ENCODE results near the gene EPB41L4A. TPM values are rescaled to one million over a fixed set of nuclear protein-coding genes. Genes with fewer than 3 reads are reported as not detected.

EPB41L4A gene
- total and polyA plus RNA-seq, 2 experiments from 2014 or later = 0.11 to 0.76 TPM

DNA sequence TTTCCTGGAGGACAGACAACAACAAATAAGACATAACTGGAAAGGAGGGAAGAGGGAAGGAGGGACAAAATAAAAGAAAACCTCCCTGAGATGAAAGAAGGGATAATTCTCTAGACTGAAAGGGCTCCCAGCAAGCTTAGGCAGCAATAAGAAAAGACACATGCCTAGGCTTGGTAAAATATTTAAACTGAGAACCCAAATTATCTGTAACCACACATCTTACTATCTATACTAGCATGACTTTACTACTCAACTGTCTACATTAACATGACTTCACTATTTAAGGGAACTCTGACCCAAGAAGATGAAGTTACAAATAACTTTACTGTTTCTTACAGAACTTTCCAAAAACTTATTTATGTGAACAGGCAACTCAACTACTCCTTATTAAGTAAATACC is 95.9 kb downstream of the EPB41L4A start:
- no peak for TF ChIP-seq EZH2phosphoT487 (IDR thresholded peaks at IDR 0.05; ENCODE audit: insufficient read depth, low read depth)
- no peak for TF ChIP-seq EZH2 (IDR thresholded peaks at IDR 0.05; ENCODE audit: insufficient read depth, poor library complexity, severe bottlenecking)
- Histone ChIP-seq H4K20me1 (ENCODE audit: insufficient read depth) (no peaks in the 10 kb centered on the region), H3F3A (ENCODE audit: insufficient read depth) (no peaks in the 10 kb centered on the region), H3K9me3 (ENCODE audit: low read depth) (no peaks in the 10 kb centered on the region), H3K9ac (no peak overlapping the region), H3K79me2 (ENCODE audit: insufficient read depth) (no peaks in the 10 kb centered on the region), H3K36me3 (ENCODE audit: low read depth) (no peaks in the 10 kb centered on the region), H3K27ac (no peak overlapping the region), H3K27me3 (replicated peaks; ENCODE audit: insufficient read depth) (0 out of 2 replicates have a peak, but pooled peaks cover 3% of the 10 kb centered on the region), H3K4me2 (ENCODE audit: unreplicated experiment) (no peak overlapping the region), H3K9me2 (ENCODE audit: insufficient read depth) (no peaks in the 10 kb centered on the region), H2AFZ (no peak overlapping the region), H3K4me3 (no peak overlapping the region), H3K4me1 (ENCODE audit: insufficient read depth) (no peaks in the 10 kb centered on the region)
- in situ Hi-C loops (cut with MboI) = no loop called here
- DNase-seq = no peak

GRCh38 chr5:112320408-112320807 is 98.7 kb downstream of the EPB41L4A start:
- H3K27me3 ChIP-seq (replicated peaks; ENCODE audit: insufficient read depth) = 0 out of 2 replicates have a peak, but pooled peaks cover 3% of the 10 kb centered on the region
- H3K4me3 ChIP-seq = no peak overlapping the region
- H3K27ac ChIP-seq = no peak overlapping the region
- H3K9me3 ChIP-seq (ENCODE audit: low read depth) = no peaks in the 10 kb centered on the region
- no peak overlapping the region for H3K4me2 ChIP-seq (ENCODE audit: unreplicated experiment)
- no peaks in the 10 kb centered on the region for H3K36me3 ChIP-seq (ENCODE audit: low read depth)
- no peaks in the 10 kb centered on the region for H3F3A ChIP-seq (ENCODE audit: insufficient read depth)
- no peaks in the 10 kb centered on the region for H3K4me1 ChIP-seq (ENCODE audit: insufficient read depth)
- DNase-seq = no peak
- WGBS, 2 experiments (ENCODE audit: low coverage in 1 of 2, low lambda C conversion rate in 2 of 2, missing lambda C conversion rate in 2 of 2) = 70 to 72% methylated on average over 3 of the region's 3 CpGs
- in situ Hi-C loops (cut with MboI) = no loop called here
- H3K79me2 ChIP-seq (ENCODE audit: insufficient read depth) = no peaks in the 10 kb centered on the region
- H4K20me1 ChIP-seq (ENCODE audit: insufficient read depth) = no peaks in the 10 kb centered on the region
- TF ChIP-seq EZH2phosphoT487 (IDR thresholded peaks at IDR 0.05; ENCODE audit: insufficient read depth, low read depth) (no peak), EZH2 (IDR thresholded peaks at IDR 0.05; ENCODE audit: insufficient read depth, poor library complexity, severe bottlenecking) (no peak)
- no peaks in the 10 kb centered on the region for H3K9me2 ChIP-seq (ENCODE audit: insufficient read depth)
- H2AFZ ChIP-seq = no peak overlapping the region
- H3K9ac ChIP-seq = no peak overlapping the region

- Histone ChIP-seq H3K36me3 (ENCODE audit: low read depth) (no peaks in the 10 kb centered on the region), H3F3A (ENCODE audit: insufficient read depth) (no peaks in the 10 kb centered on the region), H3K4me3 (no peak overlapping the region), H3K27me3 (replicated peaks; ENCODE audit: insufficient read depth) (0 out of 2 replicates have a peak, but pooled peaks cover 3% of the 10 kb centered on the region), H3K4me1 (ENCODE audit: insufficient read depth) (no peaks in the 10 kb centered on the region), H3K4me2 (ENCODE audit: unreplicated experiment) (no peak overlapping the region), H3K79me2 (ENCODE audit: insufficient read depth) (no peaks in the 10 kb centered on the region), H4K20me1 (ENCODE audit: insufficient read depth) (no peaks in the 10 kb centered on the region), H3K9me3 (ENCODE audit: low read depth) (no peaks in the 10 kb centered on the region), H3K9ac (no peak overlapping the region), H3K9me2 (ENCODE audit: insufficient read depth) (no peaks in the 10 kb centered on the region), H3K27ac (no peak overlapping the region), H2AFZ (no peak overlapping the region)
- WGBS, 2 experiments (ENCODE audit: low coverage in 1 of 2, low lambda C conversion rate in 2 of 2, missing lambda C conversion rate in 2 of 2) = 2 to 3% methylated on average over 2 of the region's 2 CpGs
- in situ Hi-C loops (cut with MboI) = no loop called here
- DNase-seq = no peak
- TF ChIP-seq EZH2 (IDR thresholded peaks at IDR 0.05; ENCODE audit: insufficient read depth, poor library complexity, severe bottlenecking) (no peak), EZH2phosphoT487 (IDR thresholded peaks at IDR 0.05; ENCODE audit: insufficient read depth, low read depth) (no peak)
Observed at GRCh38 chr5:112318346-112318745, 100.7 kb downstream of the EPB41L4A start.

DNA sequence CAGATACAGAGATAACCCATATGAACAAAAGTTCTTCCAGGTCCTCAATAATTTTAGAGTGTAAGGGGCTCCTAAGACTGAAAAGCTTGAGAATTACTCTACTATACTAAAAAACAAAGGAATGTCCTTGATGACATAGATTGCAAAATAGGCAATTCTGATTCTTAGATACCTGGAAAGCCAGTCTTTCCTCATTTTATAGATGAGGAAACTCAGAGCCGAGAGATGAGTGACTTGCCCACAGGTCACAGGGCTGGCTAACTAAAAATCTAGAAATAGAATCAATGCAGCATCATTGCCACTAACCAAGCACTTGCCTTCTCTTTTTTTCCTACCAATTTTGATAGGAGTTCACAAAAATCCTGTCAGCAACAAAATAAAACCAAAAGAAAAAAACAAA is 101.2 kb downstream of the EPB41L4A start:
- Histone ChIP-seq H3K9me3 (ENCODE audit: low read depth) (no peaks in the 10 kb centered on the region), H3K27ac (no peak overlapping the region), H3K4me1 (ENCODE audit: insufficient read depth) (no peaks in the 10 kb centered on the region), H3K4me3 (no peak overlapping the region), H3F3A (ENCODE audit: insufficient read depth) (no peaks in the 10 kb centered on the region), H3K27me3 (replicated peaks; ENCODE audit: insufficient read depth) (0 out of 2 replicates have a peak, but pooled peaks cover 3% of the 10 kb centered on the region), H3K4me2 (ENCODE audit: unreplicated experiment) (no peak overlapping the region), H3K9ac (no peak overlapping the region), H4K20me1 (ENCODE audit: insufficient read depth) (no peaks in the 10 kb centered on the region), H3K36me3 (ENCODE audit: low read depth) (no peaks in the 10 kb centered on the region), H3K79me2 (ENCODE audit: insufficient read depth) (no peaks in the 10 kb centered on the region), H2AFZ (no peak overlapping the region), H3K9me2 (ENCODE audit: insufficient read depth) (no peaks in the 10 kb centered on the region)
- no peak for DNase-seq
- in situ Hi-C loops (cut with MboI) = no loop called here
- 62 to 69% methylated on average over 1 of the region's 1 CpG for WGBS, 2 experiments (ENCODE audit: low coverage in 1 of 2, low lambda C conversion rate in 2 of 2, missing lambda C conversion rate in 2 of 2)
- TF ChIP-seq EZH2phosphoT487 (IDR thresholded peaks at IDR 0.05; ENCODE audit: insufficient read depth, low read depth) (no peak), EZH2 (IDR thresholded peaks at IDR 0.05; ENCODE audit: insufficient read depth, poor library complexity, severe bottlenecking) (no peak)

DNA sequence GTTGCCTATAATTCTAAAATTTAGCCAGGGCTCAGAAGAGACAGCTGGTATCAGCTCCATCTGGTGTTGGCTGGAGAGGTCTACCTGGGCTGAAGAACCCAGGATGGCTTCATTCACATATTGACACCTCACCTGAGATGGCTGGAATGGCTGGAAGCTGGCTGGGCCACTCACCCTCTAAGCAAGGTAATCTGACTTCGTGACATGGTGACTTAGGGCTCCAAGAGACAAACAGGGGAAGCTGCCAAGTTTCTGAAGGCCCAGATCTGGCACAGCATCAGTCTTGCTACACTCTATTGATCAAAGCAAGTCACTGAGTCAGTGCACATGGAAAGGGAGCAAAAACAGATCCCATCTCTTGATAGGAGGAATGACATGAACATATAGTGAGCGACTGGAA is 102.3 kb downstream of the EPB41L4A start:
- Histone ChIP-seq H3K36me3 (ENCODE audit: low read depth) (no peaks in the 10 kb centered on the region), H4K20me1 (ENCODE audit: insufficient read depth) (no peaks in the 10 kb centered on the region), H3K4me3 (no peak overlapping the region), H3K9ac (no peak overlapping the region), H3K4me1 (ENCODE audit: insufficient read depth) (no peaks in the 10 kb centered on the region), H3K27me3 (replicated peaks; ENCODE audit: insufficient read depth) (no peaks in the 10 kb centered on the region), H3K79me2 (ENCODE audit: insufficient read depth) (no peaks in the 10 kb centered on the region), H2AFZ (no peak overlapping the region), H3K4me2 (ENCODE audit: unreplicated experiment) (no peak overlapping the region), H3F3A (ENCODE audit: insufficient read depth) (no peaks in the 10 kb centered on the region), H3K27ac (no peak overlapping the region), H3K9me2 (ENCODE audit: insufficient read depth) (no peaks in the 10 kb centered on the region), H3K9me3 (ENCODE audit: low read depth) (no peaks in the 10 kb centered on the region)
- no peak for TF ChIP-seq EZH2phosphoT487 (IDR thresholded peaks at IDR 0.05; ENCODE audit: insufficient read depth, low read depth)
- no peak for TF ChIP-seq EZH2 (IDR thresholded peaks at IDR 0.05; ENCODE audit: insufficient read depth, poor library complexity, severe bottlenecking)
- no peak for DNase-seq
- whole genome bisulfite sequencing, 2 experiments (ENCODE audit: low coverage in 1 of 2, low lambda C conversion rate in 2 of 2, missing lambda C conversion rate in 2 of 2) = 14 to 37% methylated on average over 2 of the region's 2 CpGs
- in situ Hi-C loops (cut with MboI) = no loop called here

Measured in GM23248 (cell line).